SU-DHL-6 (cell line): ENCODE measurements around the gene RPH3AL.

Experiments used
- H2AFZ ChIP-seq: fragments of 200-600 bp; sonication (generic); 2 replicates; pipeline ENCODE4 v1.6.1; 2014; ENCODE audit warnings: low read depth, mild to moderate bottlenecking, moderate library complexity, mixed read lengths, antibody characterized with exemption, low read length; ENCODE audit not compliant: severe bottlenecking
- H3F3A ChIP-seq: fragments of 200-600 bp; shearing (Covaris generic); 2 replicates; pipeline ENCODE4 v1.6.0; 2016; ENCODE audit warnings: antibody characterized with exemption, mild to moderate bottlenecking; ENCODE audit not compliant: insufficient read depth
- H3K27ac ChIP-seq: fragments of 200-600 bp; sonication (generic); 2 replicates; pipeline ENCODE4 v1.5.1; 2016; ENCODE audit warnings: low read depth, mild to moderate bottlenecking, low read length, moderate library complexity, mixed read lengths
- H3K27me3 ChIP-seq: fragments of 200-600 bp; sonication (generic), shearing (Covaris generic); 2 replicates; pipeline ENCODE4 v1.6.0; 2014; ENCODE audit warnings: mild to moderate bottlenecking, low read length
- H3K36me3 ChIP-seq: fragments of 200-600 bp; sonication (generic); 2 replicates; pipeline ENCODE4 v1.6.1; 2014; ENCODE audit warnings: mild to moderate bottlenecking, low read length, mixed read lengths
- H3K4me2 ChIP-seq: fragments of 300-600, 200-600 bp; shearing (Covaris generic), sonication (generic); 2 replicates; pipeline ENCODE4 v1.6.0; 2014; ENCODE audit warnings: low read length, low read depth, mild to moderate bottlenecking; ENCODE audit not compliant: poor library complexity, severe bottlenecking
- H3K4me3 ChIP-seq: fragments of 200-600 bp; sonication (generic); 2 replicates; pipeline ENCODE4 v1.5.1; 2014; ENCODE audit warnings: antibody characterized with exemption, low read length, mild to moderate bottlenecking, mixed read lengths; ENCODE audit not compliant: insufficient read depth, poor library complexity, severe bottlenecking
- H3K79me2 ChIP-seq: fragments of 200-600 bp; sonication (generic); 2 replicates; pipeline ENCODE4 v1.6.1; 2014; ENCODE audit warnings: mild to moderate bottlenecking, low read length, moderate library complexity; ENCODE audit not compliant: insufficient read depth
- H3K9ac ChIP-seq: fragments of 200-600 bp; sonication (generic); 2 replicates; pipeline ENCODE4 v1.7.0; 2014; ENCODE audit warnings: mild to moderate bottlenecking, low read length
- H3K9me2 ChIP-seq: fragments of 200-600 bp; sonication (generic); replicated peaks from 2 replicates; pipeline ENCODE4 v1.6.1; 2014; ENCODE audit warnings: low read length; ENCODE audit not compliant: insufficient read depth
- H3K9me3 ChIP-seq: fragments of 200-600 bp; sonication (generic); 2 replicates; pipeline ENCODE4 v1.6.1; 2014; ENCODE audit warnings: low read length, mixed read lengths; ENCODE audit not compliant: insufficient read depth
- H4K20me1 ChIP-seq: fragments of 200-600 bp; sonication (generic); 2 replicates; pipeline ENCODE4 v1.6.1; 2014; ENCODE audit warnings: low read depth, mild to moderate bottlenecking, antibody characterized with exemption, low read length, moderate library complexity, mixed read lengths
- EZH2phosphoT487 ChIP-seq: fragments of 200-600 bp; sonication (generic), shearing (Covaris generic); conservative IDR thresholded peaks from 2 replicates; pipeline ENCODE4 v1.6.1; 2018; ENCODE audit warnings: mild to moderate bottlenecking, antibody characterized with exemption, low read length, moderate library complexity, mixed read lengths
- TF ChIP-seq, protein P1 (sequence below): fragments of 200-600 bp; sonication (generic); IDR thresholded peaks from one replicate; pipeline ENCODE4 v1.5.1; 2017; ENCODE audit warnings: antibody characterized with exemption, mild to moderate bottlenecking, low read length, moderate library complexity; ENCODE audit not compliant: insufficient read depth, poor library complexity, severe bottlenecking

Gene RPH3AL

DNA sequence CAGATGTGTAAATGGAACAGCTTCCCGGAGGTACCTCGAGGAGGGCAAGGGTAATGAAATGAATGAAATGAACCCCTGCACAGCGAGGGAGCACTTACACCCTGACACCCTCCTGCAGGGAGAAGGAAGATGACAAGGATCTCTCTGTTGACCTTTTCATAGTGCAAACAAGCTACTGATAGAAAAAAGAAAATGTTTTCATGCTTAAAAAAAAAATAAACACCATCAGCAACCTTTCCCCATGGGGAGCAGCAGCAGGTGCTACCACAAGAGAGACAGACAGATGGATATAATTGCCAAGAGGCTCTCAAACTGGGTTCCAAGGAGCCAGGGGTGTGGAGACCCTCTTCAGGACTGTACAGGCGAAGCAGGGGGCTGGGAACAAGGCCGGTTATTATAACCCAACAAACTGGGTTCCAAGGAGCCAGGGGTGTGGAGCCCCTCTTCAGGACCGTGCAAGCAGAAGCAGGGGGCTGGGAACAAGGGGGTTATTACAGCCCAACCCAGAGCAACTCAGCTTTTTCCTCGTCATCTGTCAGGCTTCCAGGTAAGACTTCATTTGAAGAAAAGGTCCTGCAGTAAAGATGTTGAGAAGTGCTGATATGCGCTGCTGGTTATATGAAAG lies 718 bp upstream of the RPH3AL start:
- Histone ChIP-seq H4K20me1 (no peaks in the 10 kb centered on the region), H3K79me2 (no peaks in the 10 kb centered on the region), H2AFZ (no peak overlapping the region), H3K4me3 (no peak overlapping the region), H3K27me3 (no peaks in the 10 kb centered on the region), H3K9ac (no peak overlapping the region), H3K9me3 (no peaks in the 10 kb centered on the region; the same call in 1 of the 2 replicates), H3K9me2 (no peaks in the 10 kb centered on the region), H3K4me2 (no peak overlapping the region), H3F3A (no peaks in the 10 kb centered on the region), H3K27ac (no peak overlapping the region), H3K36me3 (no peaks in the 10 kb centered on the region)
- TF ChIP-seq EZH2phosphoT487: no peak

DNA sequence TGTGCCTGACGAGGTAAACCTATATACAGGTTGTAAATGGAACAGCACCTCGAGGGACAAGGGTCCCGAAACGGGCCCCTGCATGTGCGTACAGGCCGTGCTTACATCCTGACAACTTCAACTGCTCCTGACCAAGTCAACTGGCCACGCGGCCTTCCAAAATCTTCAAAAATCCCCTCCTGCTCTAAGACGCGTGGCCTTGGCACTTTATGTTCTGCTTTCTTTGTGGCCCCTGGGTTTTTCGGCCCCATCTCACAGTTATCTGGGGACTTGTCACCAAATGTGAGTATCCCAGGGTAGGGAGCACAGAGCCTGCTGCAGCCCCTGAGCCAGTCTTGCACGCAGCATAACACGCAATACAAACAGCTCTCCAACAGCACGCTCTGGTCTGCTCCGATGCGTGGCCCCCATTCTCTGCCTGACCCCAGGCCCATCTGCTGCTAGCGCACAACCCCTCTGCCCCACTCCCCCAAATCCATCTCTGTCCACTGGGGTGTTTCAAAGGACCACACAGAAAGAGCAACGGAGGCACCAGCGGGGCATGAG lies 659 bp downstream of the RPH3AL start:
- H3K9ac ChIP-seq: no peak overlapping the region
- H2AFZ ChIP-seq: no peak overlapping the region
- no peaks in the 10 kb centered on the region for H3K36me3 ChIP-seq
- H3K4me2 ChIP-seq: no peak overlapping the region
- no peaks in the 10 kb centered on the region for H3F3A ChIP-seq
- H4K20me1 ChIP-seq: no peaks in the 10 kb centered on the region
- H3K9me3 ChIP-seq: no peaks in the 10 kb centered on the region; the same call in 1 of the 2 replicates
- H3K9me2 ChIP-seq: no peaks in the 10 kb centered on the region
- H3K79me2 ChIP-seq: no peaks in the 10 kb centered on the region
- H3K27me3 ChIP-seq: no peaks in the 10 kb centered on the region
- no peak overlapping the region for H3K4me3 ChIP-seq
- TF ChIP-seq, protein P1, sequence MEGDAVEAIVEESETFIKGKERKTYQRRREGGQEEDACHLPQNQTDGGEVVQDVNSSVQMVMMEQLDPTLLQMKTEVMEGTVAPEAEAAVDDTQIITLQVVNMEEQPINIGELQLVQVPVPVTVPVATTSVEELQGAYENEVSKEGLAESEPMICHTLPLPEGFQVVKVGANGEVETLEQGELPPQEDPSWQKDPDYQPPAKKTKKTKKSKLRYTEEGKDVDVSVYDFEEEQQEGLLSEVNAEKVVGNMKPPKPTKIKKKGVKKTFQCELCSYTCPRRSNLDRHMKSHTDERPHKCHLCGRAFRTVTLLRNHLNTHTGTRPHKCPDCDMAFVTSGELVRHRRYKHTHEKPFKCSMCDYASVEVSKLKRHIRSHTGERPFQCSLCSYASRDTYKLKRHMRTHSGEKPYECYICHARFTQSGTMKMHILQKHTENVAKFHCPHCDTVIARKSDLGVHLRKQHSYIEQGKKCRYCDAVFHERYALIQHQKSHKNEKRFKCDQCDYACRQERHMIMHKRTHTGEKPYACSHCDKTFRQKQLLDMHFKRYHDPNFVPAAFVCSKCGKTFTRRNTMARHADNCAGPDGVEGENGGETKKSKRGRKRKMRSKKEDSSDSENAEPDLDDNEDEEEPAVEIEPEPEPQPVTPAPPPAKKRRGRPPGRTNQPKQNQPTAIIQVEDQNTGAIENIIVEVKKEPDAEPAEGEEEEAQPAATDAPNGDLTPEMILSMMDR: no peak
- TF ChIP-seq EZH2phosphoT487: no peak
- H3K27ac ChIP-seq: no peak overlapping the region

DNA sequence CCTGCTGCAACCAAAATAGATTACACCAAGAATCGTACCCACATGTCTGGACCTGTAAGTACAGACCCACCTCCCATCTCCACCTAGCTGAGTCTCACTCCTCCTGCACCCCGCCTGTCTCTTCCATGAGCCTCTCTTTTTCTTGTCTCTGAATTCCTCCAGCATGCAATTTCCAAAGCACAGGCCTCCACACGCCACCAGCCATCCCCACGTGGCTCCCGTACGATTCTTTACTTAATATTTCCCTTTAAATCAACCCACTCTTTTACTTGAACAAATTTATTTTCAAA lies 1.2 kb downstream of the RPH3AL start:
- H4K20me1 ChIP-seq: no peaks in the 10 kb centered on the region

More for the DNA sequence above, 1.2 kb downstream of the RPH3AL start:
- no peak for TF ChIP-seq EZH2phosphoT487
- TF ChIP-seq, protein P1: no peak
- Histone ChIP-seq H3K79me2 (no peaks in the 10 kb centered on the region), H3K4me3 (no peak overlapping the region), H3K9me2 (no peaks in the 10 kb centered on the region), H3K27ac (no peak overlapping the region), H2AFZ (no peak overlapping the region), H3K4me2 (no peak overlapping the region), H3K36me3 (no peaks in the 10 kb centered on the region), H3K27me3 (no peaks in the 10 kb centered on the region), H3K9ac (no peak overlapping the region), H3F3A (no peaks in the 10 kb centered on the region), H3K9me3 (no peaks in the 10 kb centered on the region)
